Medulla oblongata (tissue), 1 donor: ENCODE measurements around the gene SH3D19.
"Not testable (repeated sequence)": the region's sequence is repeated elsewhere in the genome, so short reads cannot be mapped to it uniquely, and the experiment has no call there.

Source experiments
- DNase-seq: peaks from one replicate; pipeline ENCODE4 v3.0.0-alpha.2; 2015; ENCODE audit errors: extremely low spot score

Gene SH3D19

GRCh38 chr4:151276787-151277562 lies 48.4 kb downstream of the SH3D19 start, which contains the start of gene PRSS48:
Gene PRSS48 (plus strand): TSS chr4:151277161. CDS start chr4:151277173, 12 bp downstream.
- peak; percentile 88 for DNase-seq

GRCh38 chr4:151268905-151269304 lies 56.5 kb downstream of the SH3D19 start:
- DNase-seq, result not testable (repeated sequence)

GRCh38 chr4:151267822-151268535 lies 57.4 kb downstream of the SH3D19 start:
- no peak for DNase-seq

GRCh38 chr4:151267104-151267503 lies 58.3 kb downstream of the SH3D19 start:
- no peak for DNase-seq

GRCh38 chr4:151266497-151266896 lies 58.9 kb downstream of the SH3D19 start:
- DNase-seq, result no peak

- DNase-seq, result no peak
Observed at GRCh38 chr4:151263455-151263854, 62.0 kb downstream of the SH3D19 start.

- no peak for DNase-seq
Observed at GRCh38 chr4:151260526-151260925, 64.9 kb downstream of the SH3D19 start.

- no peak for DNase-seq
Observed at GRCh38 chr4:151259752-151260151, 65.7 kb downstream of the SH3D19 start.

GRCh38 chr4:151257704-151258103 lies 67.7 kb downstream of the SH3D19 start:
- DNase-seq, result no peak

GRCh38 chr4:151256134-151256533 lies 69.3 kb downstream of the SH3D19 start:
- DNase-seq, result no peak

GRCh38 chr4:151255680-151256079 lies 69.7 kb downstream of the SH3D19 start:
- DNase-seq, result not testable (repeated sequence)

- DNase-seq, result not testable (repeated sequence)
Observed at GRCh38 chr4:151255226-151255625, 70.2 kb downstream of the SH3D19 start.

- peak; percentile 35 for DNase-seq
Observed at GRCh38 chr4:151251603-151252304, 73.7 kb downstream of the SH3D19 start.

- DNase-seq, result no peak
Observed at GRCh38 chr4:151250706-151251105, 74.7 kb downstream of the SH3D19 start.

GRCh38 chr4:151248519-151248918 lies 76.9 kb downstream of the SH3D19 start:
- DNase-seq, result no peak

GRCh38 chr4:151247395-151247794 lies 78.0 kb downstream of the SH3D19 start:
- no peak for DNase-seq

GRCh38 chr4:151246742-151247141 lies 78.7 kb downstream of the SH3D19 start:
- no peak for DNase-seq

- no peak for DNase-seq
Observed at GRCh38 chr4:151242305-151242704, 83.1 kb downstream of the SH3D19 start.

- DNase-seq, result no peak
Observed at GRCh38 chr4:151239608-151240007, 85.8 kb downstream of the SH3D19 start.

GRCh38 chr4:151238477-151238876 lies 86.9 kb downstream of the SH3D19 start:
- peak; percentile 74 for DNase-seq

- no peak for DNase-seq
Observed at GRCh38 chr4:151236036-151236435, 89.4 kb downstream of the SH3D19 start.

- not testable (repeated sequence) for DNase-seq
Observed at GRCh38 chr4:151235373-151235772, 90.0 kb downstream of the SH3D19 start.
